WTC11 (cell line): Measurements from ENCODE around the gene GPR155. TPM values are rescaled to one million over a fixed set of nuclear protein-coding genes. Genes with fewer than 3 reads are reported as not detected.

Experiments
- ATAC-seq: fragments of 200-7000 bp; cut with Tn5 transposase; 2 replicates; pipeline ENCODE4 v1.10.0; 2021; ENCODE audit warnings: mild to moderate bottlenecking, moderate library complexity
- CTCF ChIA-PET: fragments of 300-600 bp; sonication (Branson Sonifier 250); formaldehyde crosslinking; loops from one replicate; lab custom pipeline; 2021; ENCODE audit warnings: antibody characterized with exemption; lab: Charles Lee
- POLR2A ChIA-PET: fragments of 350-600 bp; sonication (Branson Sonifier 250); formaldehyde crosslinking; loops from one replicate; lab custom pipeline; 2021; ENCODE audit warnings: antibody characterized with exemption; lab: Charles Lee
- DNase-seq: peaks from one replicate; pipeline ENCODE4 v3.0.0; 2021; ENCODE audit warnings: low spot score
- H3K27ac Mint-ChIP-seq: 2 replicates; pipeline ENCODE4 v1.8.0; 2021; ENCODE audit warnings: mixed read lengths
- H3K27me3 Mint-ChIP-seq: 2 replicates; pipeline ENCODE4 v1.8.0; 2021; ENCODE audit warnings: low read depth, mild to moderate bottlenecking, moderate library complexity, mixed read lengths
- H3K36me3 Mint-ChIP-seq: 2 replicates; pipeline ENCODE4 v1.8.0; 2021; ENCODE audit warnings: mixed read lengths
- H3K4me1 Mint-ChIP-seq: 2 replicates; pipeline ENCODE4 v1.8.0; 2022; ENCODE audit warnings: mixed read lengths
- H3K4me3 Mint-ChIP-seq: 2 replicates; pipeline ENCODE4 v1.8.0; 2021; ENCODE audit warnings: mild to moderate bottlenecking, moderate library complexity, mixed read lengths
- H3K9me3 Mint-ChIP-seq: 2 replicates; pipeline ENCODE4 v1.8.0; 2021; ENCODE audit warnings: mixed read lengths
- ATF1 ChIP-seq: sonication (generic); formaldehyde crosslinking; IDR thresholded peaks from 2 replicates; pipeline ENCODE4 v1.8.1; 2023; ENCODE audit warnings: mild to moderate bottlenecking, moderate library complexity, missing genetic modification reagents
- E2F1 ChIP-seq: sonication (generic); formaldehyde crosslinking; IDR thresholded peaks from 2 replicates; pipeline ENCODE4 v1.8.0; 2022; ENCODE audit warnings: mild to moderate bottlenecking, missing genetic modification reagents
- E2F5 ChIP-seq: sonication (generic); formaldehyde crosslinking; IDR thresholded peaks from 2 replicates; pipeline ENCODE4 v1.8.1; 2022; ENCODE audit warnings: mild to moderate bottlenecking, moderate library complexity, missing genetic modification reagents
- HMGXB4 ChIP-seq: sonication (generic); formaldehyde crosslinking; IDR thresholded peaks from 2 replicates; pipeline ENCODE4 v1.8.1; 2023; ENCODE audit warnings: mild to moderate bottlenecking, moderate library complexity, missing genetic modification reagents
- NFE2L1 ChIP-seq: sonication (generic); formaldehyde crosslinking; IDR thresholded peaks from 2 replicates; pipeline ENCODE4 v1.8.1; 2023; ENCODE audit warnings: missing genetic modification reagents
- NFYB ChIP-seq: sonication (generic); formaldehyde crosslinking; conservative IDR thresholded peaks from 2 replicates; pipeline ENCODE4 v1.8.0; 2022; ENCODE audit warnings: low read depth, missing genetic modification reagents
- PREB ChIP-seq: sonication (generic); formaldehyde crosslinking; IDR thresholded peaks from 2 replicates; pipeline ENCODE4 v1.8.1; 2022; ENCODE audit warnings: mild to moderate bottlenecking, missing genetic modification reagents, moderate library complexity, borderline replicate concordance
- RELA ChIP-seq: sonication (generic); formaldehyde crosslinking; IDR thresholded peaks from 2 replicates; pipeline ENCODE4 v1.8.1; 2022; ENCODE audit warnings: missing genetic modification reagents, mild to moderate bottlenecking, borderline replicate concordance
- SP1 ChIP-seq: sonication (generic); formaldehyde crosslinking; conservative IDR thresholded peaks from 2 replicates; pipeline ENCODE4 v1.8.1; 2022; ENCODE audit warnings: missing genetic modification reagents
- ZBTB43 ChIP-seq: sonication (generic); formaldehyde crosslinking; IDR thresholded peaks from 2 replicates; pipeline ENCODE4 v1.8.1; 2023; ENCODE audit warnings: mild to moderate bottlenecking, missing genetic modification reagents
- ZNF396 ChIP-seq: fragments of 250-450 bp; sonication (Bioruptor Pico); IDR thresholded peaks from 2 replicates; pipeline ENCODE4 v1.8.0; 2021; ENCODE audit warnings: mild to moderate bottlenecking, moderate library complexity, borderline replicate concordance
- ZNF423 ChIP-seq: fragments of 250-450 bp; sonication (Bioruptor Pico); IDR thresholded peaks from 2 replicates; pipeline ENCODE4 v2.1.2; 2022; ENCODE audit warnings: mild to moderate bottlenecking, moderate library complexity
- ZNF532 ChIP-seq: fragments of 250-450 bp; sonication (Bioruptor Pico); IDR thresholded peaks from 2 replicates; pipeline ENCODE4 v1.9.0; 2021; ENCODE audit warnings: mild to moderate bottlenecking, borderline replicate concordance
- ZNF671 ChIP-seq: fragments of 250-450 bp; sonication (Bioruptor Pico); IDR thresholded peaks from 2 replicates; pipeline ENCODE4 v1.8.0; 2021; ENCODE audit warnings: mild to moderate bottlenecking
- ZSCAN18 ChIP-seq: fragments of 250-450 bp; sonication (Bioruptor Pico); IDR thresholded peaks from 2 replicates; pipeline ENCODE4 v2.1.2; 2022; ENCODE audit warnings: mild to moderate bottlenecking, moderate library complexity
- total RNA-seq: library from RNA; stranded (reverse); gene quantifications from 3 replicates; pipeline ENCODE4 v1.2.3, GENCODE V29; 2021

GPR155 gene
- total RNA-seq, 1 experiment from 2014 or later = 0.74 TPM

GRCh38 chr2:174492963-174493431 lies 6.2 kb upstream of the GPR155 start (continued):
- no peak for TF ChIP-seq E2F1 (CRISPR knock-in tag)

- ChIA-PET CTCF (no interaction called here), POLR2A (no interaction called here)
- ATAC-seq = no peak
- DNase-seq = no peak
- H3K27ac Mint-ChIP-seq = no peak overlapping the region
- peaks cover 8% of the 10 kb centered on the region; the same call in 1 of the 2 replicates for H3K9me3 Mint-ChIP-seq
- H3K4me3 Mint-ChIP-seq = no peak overlapping the region
- H3K36me3 Mint-ChIP-seq = 0 out of 2 replicates have a peak, but pooled peaks cover 3% of the 10 kb centered on the region
- H3K4me1 Mint-ChIP-seq = peaks cover 10% of the 10 kb centered on the region
- peaks cover 26% of the 10 kb centered on the region for H3K27me3 Mint-ChIP-seq
- TF ChIP-seq ZSCAN18 (CRISPR knock-in tag) = no peak
- TF ChIP-seq ZNF396 (CRISPR knock-in tag) = no peak
- TF ChIP-seq SP1 (CRISPR knock-in tag) = no peak
- no peak for TF ChIP-seq ZBTB43 (CRISPR knock-in tag)
- TF ChIP-seq ATF1 (CRISPR knock-in tag) = no peak
- TF ChIP-seq RELA (CRISPR knock-in tag) = no peak
- no peak for TF ChIP-seq ZNF532
- TF ChIP-seq ZNF423 (CRISPR knock-in tag) = no peak
- no peak for TF ChIP-seq HMGXB4
- no peak for TF ChIP-seq ZNF671 (CRISPR knock-in tag)
- no peak for TF ChIP-seq E2F5 (CRISPR knock-in tag)
- no peak for TF ChIP-seq PREB
- no peak for TF ChIP-seq NFE2L1 (CRISPR knock-in tag)
- TF ChIP-seq NFYB (CRISPR knock-in tag) = no peak
Measured at GRCh38 chr2:174491947-174492346, 5.1 kb upstream of the GPR155 start.
